ENCODE results near the gene ERV3-1.
A peak's percentile ranks its signal among the peaks of the same experiment; 100 is the strongest.
"Not testable (repeated sequence)": the region's sequence is repeated elsewhere in the genome, so short reads cannot be mapped to it uniquely, and the experiment has no call there.

The ERV3-1 gene

GRCh38 chr7:64999165-65000004 is 7.1 kb downstream of the ERV3-1 start:
- no peak for DNase-seq (ENCODE audit: low read depth)

- no peak for DNase-seq (ENCODE audit: low read depth)
Measured at GRCh38 chr7:64998865-64999164, 7.7 kb downstream of the ERV3-1 start.

DNA sequence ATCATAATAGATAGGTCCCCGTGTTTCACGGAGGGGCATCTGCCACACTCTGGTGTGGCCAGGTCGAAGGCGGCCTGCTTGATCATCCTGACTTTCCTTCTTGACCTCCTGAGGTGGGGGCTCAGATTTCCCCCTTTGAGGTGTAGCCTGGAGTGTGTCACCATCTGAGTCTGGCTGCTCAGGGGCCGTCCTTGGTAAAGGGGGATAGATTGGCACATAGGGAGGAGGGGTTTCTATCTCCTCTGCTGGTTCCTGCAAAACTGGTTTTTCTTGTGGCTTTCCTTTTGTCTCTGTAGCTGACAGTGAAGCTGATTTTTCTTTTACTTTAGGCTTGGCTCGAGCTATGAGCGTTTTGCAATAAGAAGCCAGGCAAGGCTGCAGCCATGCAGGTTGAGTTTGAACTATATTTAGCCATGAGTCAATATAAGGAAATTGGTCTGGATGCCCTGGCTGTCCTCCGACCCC is 8.5 kb downstream of the ERV3-1 start:
- DNase-seq (ENCODE audit: low read depth): no peak

DNA sequence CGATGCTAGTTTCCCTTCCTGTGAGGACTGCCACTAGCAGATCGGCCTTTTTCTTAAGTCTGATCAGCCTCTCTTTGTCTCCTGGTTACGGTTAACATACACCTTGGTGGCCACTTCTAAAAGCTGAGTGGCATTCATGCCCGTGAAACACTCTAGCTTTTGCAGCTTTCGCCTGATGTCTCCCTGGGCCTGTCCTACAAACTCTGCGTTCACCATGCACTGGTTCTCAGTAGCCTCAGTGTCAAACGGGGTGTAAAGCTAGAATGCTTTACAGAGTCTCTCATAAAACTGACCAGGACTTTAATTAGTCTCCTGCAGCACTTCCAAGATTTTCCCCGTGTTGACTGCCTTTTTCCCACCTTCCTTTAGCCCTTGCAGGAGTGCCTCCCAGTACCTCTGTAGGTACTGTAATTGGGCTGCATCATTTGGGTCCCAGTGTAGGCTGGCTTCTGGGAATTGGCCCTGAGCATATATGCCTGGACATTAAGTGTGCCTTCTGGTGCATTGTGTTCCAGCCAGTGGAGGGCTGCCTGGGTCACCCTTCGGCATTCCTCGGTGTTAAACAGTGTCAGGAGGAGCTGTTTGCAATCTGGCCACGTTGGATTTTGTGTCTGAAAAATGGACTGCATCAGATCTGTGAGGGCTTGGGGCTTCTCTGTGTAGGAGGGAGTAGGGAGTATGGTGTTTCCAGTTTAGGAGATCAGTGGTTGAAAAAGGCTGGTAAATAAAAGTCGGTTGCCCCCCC is 9.2 kb downstream of the ERV3-1 start:
- DNase-seq (ENCODE audit: low read depth): no peak

DNA sequence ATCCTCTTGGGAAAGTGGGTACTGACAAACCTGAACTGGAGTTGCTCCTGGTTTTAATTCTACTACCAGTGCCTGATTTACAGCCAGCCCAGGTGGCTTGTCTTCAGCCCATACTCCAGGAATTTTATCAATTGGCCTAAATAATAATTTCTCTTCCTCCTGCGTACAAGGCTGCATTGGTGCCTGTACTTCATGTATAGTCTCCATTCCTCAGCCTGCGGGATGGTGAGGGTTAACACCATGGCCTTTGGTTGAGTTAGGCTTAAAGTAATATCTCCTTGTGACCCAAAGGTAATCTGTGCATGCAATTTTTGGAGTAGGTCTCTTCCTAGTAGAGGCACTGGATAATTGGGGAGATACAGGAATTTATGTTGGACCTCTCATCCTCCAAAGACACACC is 10.2 kb downstream of the ERV3-1 start:
- DNase-seq (ENCODE audit: low read depth): no peak

- no peak for DNase-seq (ENCODE audit: low read depth)
Measured at GRCh38 chr7:64993901-64994300, 12.6 kb downstream of the ERV3-1 start.

GRCh38 chr7:64992971-64993370 is 13.5 kb downstream of the ERV3-1 start:
- no peak for DNase-seq (ENCODE audit: low read depth)

DNA sequence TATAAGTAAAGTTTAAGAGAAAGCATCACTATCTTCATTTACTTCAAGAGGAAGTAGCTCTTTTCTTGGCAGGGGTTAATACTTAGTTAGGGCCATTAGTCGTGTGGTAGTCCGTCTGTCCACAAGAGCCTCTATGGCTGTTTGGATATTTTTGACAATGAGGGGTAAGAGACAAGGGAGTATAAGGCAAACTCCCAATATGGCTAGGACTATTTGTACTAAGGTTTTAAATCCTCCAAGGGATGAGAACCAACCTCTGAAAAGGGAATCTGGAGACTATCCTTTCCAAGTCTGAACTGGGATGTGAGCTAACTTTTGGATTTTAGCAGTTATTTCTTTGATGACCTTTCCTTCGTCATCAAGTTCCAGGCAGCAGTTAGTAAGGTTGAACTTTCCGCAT is 15.6 kb downstream of the ERV3-1 start, which contains the start of gene ZNF117:
TSS of gene ZNF117 (minus strand) at position 101 of the 400 bp plus-strand sequence.
- DNase-seq (ENCODE audit: low read depth): no peak

DNA sequence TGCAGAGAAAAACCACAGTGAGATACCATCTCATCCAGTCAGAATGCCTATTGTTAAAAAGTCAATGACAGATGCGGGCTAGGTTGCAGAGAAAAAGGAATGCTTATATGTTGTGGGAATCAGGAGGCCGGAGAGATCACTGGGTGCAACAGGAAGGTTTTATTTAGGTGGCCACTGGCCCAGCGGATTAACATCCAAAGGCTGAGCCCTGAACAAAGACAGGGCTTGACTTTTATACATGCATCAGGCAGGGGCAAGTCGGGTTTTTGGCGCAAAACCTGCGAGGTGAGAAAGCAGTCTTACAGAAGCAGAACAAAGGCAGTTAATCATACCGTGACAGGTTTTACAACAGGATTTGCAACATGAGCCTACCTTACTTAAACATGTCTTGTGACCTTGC is 16.3 kb downstream of the ERV3-1 start:
- no peak for DNase-seq (ENCODE audit: low read depth)

DNA sequence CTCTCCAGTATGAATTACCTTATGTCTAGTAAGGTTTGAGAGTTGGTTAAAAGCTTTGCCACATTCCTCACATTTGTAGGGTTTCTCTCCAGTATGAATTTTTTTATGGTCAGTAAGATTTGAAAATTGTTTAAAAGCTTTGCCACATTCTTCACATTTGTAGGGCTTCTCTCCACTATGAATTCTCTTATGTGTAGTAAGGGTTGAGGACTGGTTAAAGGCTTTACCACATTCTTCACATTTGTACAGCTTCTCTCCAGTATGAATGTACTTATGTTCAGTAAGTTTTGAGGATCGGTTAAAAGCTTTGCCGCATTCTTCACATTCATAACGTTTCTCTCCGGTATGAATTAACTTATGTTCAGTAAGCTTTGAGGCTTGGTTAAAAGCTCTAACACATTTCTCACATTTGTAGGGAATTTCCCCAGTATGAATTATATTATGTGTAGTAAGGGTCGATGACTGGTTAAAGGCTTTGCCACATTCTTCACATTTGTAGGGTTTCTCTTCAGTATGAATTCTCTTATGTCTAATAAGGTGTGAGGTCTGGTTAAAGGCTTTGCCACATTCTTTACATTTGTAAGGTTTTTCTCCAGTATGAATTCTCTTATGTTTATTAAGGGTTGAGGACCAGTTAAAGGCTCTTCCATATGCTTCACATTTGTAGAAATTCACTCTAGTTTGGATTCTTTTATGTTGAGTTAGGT is 27.8 kb downstream of the ERV3-1 start:
- no peak for DNase-seq (ENCODE audit: low read depth)

GRCh38 chr7:64965594-64965993 is 40.9 kb downstream of the ERV3-1 start:
- no peak for DNase-seq (ENCODE audit: low read depth)

DNA sequence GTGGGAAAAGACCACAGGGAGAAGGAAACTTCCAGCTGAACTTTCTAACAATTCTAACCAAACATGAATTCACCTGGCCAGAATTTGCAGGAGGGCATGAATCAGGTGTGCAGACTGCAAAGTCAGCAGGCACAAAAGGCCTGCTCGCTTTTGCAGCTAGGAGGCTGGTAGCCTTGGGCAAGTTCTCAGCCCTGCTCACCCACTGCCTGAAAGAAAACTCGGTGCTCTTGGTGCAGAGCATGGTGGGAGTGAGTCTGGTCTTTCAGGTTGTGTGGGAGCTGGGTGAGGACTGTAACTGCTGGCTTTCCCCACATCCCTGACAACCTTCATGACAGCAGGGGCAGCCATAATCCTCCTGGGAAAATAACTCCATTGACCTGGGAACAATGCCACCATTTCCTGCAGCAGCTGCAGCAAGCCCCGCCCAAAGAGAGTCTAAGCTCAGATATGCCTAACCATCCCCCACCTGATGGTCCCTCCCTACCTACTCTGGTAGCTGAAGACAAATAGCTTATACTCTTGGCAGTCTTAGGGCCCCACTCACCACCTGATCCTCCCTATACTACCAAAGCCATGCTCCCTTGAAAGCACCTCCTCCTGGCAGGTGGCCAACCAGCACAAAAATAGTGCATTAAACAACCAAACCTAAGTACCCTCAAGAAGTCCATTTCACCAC is 47.3 kb downstream of the ERV3-1 start:
- no peak for DNase-seq (ENCODE audit: low read depth)

DNA sequence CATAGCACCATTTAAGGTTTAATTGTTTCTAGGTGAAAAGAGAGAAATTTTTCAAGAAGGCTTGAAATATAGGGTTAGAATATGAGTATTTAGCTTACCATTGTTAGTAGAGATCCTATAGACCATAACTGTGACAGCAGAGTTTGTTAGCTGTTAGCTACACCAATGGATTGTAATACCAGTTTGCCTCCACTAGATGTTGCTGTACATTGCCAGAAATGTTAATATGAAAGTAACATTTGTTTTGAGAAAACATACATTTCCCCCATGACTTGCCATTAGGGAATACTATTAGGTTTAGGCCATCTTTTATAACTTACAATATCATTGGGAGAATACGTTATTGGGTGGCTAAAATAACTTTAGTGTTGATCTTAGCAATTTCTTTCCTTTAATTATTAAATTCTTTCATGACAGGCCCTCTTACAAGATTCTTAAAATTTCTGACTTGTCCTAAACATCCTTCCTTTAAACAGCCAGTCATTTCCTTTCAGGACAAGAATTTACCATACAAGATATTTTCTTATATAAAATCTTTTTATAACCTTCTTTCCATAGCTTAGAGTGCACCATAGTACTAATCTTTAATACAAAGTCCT is 55.1 kb downstream of the ERV3-1 start:
- DNase-seq (ENCODE audit: low read depth): no peak

DNA sequence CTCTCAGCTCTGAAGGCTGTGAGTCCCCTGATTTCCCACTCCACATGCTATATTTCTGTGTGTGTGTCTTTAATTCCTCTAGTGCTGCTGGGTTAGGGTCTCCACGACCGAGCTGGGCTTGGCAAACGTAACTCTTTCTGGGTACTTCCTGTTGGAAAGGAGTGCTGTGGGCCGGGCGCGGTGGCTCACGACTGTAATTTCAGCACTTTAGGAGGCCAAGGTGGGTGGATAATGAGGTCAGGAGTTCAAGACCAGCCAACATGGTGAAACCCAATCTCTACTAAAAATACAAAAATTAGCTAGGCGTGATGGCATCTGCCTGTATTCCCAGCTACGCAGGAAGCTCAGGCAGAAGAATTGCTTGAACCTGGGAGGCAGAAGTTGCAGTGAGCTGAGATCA is 55.8 kb downstream of the ERV3-1 start:
- not testable (repeated sequence) for DNase-seq (ENCODE audit: low read depth)

DNA sequence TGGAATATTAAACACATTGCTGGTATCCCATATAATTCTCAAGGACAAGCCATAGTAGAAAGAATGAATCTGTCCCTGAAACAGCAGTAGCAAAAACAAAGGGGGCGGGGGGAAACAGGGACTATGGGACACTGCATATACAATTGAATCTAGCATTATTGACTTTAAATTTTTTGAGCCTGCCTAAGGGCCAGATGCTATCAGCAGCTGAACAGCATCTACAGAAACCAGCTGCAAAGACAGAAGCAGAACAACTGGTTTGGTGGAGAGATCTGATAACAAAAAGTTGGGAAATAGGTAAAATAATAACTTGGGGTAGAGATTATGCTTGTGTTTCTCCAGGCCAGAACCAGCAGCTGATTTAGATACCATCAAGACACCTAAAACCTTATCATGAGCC is 57.7 kb downstream of the ERV3-1 start:
- not testable (repeated sequence) for DNase-seq (ENCODE audit: low read depth)

- no peak for DNase-seq (ENCODE audit: low read depth)
Measured at GRCh38 chr7:64947252-64948000, 59.1 kb downstream of the ERV3-1 start.

GRCh38 chr7:64946772-64947171 is 59.7 kb downstream of the ERV3-1 start:
- peak; percentile 5 for DNase-seq (ENCODE audit: low read depth)

DNA sequence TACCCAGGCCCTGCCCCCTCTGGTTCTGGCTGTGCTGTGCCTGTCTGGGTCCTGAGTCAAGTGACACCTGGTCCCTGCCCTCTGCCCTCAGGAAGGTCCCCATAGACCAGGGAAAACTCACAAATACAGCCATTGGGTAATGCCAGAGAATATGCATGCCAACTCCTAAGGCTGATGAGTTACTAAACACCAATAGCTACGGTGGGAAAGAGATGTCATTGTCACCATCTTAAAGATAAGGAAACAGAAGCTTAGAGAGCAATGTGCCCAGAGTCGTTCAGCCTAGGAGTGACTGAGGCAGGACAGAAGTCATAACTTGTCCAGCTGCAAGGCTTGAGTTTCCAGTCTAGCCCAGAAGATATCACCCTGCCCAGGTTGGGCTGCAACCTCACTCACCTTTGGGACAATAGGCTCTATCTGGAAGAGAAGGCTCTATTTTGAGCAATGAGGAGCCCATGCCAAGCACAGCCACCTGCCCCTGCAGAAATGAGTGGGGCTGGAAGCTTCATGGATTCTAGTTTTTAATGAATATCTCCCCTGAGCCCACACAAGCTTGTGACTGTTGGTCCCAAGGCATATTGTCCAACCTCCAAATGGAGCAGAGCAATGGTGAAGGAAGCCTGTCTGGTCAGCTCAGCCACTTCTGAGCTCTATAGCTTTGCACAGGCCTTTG is 60.8 kb downstream of the ERV3-1 start:
- no peak for DNase-seq (ENCODE audit: low read depth)

DNA sequence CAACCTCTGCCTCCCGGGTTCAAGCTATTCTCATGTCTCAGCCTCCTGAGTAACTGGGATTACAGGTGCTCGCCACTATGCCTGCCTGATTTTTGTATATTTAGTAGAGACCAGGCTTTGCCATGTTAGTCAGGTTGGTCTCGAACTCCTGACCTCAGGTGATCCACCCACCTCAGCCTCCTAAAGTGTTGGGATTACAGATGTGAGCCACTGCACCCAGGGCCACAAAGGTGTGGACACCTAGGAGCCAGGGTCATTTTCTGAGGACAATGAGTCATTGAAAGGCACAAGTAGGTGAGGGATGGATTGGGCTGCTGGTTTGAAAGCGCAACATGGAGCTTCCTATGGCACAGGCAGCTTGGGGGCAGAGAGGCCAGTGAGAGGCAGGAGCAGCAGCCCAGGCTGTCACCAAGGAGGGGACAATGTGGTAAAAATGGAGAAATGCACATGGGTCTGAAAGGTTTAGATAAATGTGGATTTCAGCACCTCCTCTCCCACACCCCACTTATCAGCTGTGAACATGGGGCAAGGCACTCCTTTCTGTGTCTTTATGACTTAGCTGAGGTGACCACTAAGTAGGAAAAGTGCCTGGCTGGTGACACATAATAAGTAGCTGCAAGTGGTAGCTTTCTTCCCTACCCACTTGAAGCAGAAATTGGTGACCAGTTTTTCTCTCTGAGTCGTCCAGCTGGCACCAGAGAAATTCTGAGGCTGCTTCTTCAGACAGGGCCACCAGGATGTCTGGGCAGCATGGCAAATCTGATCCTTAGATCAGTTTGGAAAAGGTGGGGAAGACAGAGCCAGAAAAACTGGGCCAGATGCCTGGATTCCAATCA is 61.6 kb downstream of the ERV3-1 start:
- not testable (repeated sequence) for DNase-seq (ENCODE audit: low read depth)
